Measurements from ENCODE around the gene TEX26.

DNA sequence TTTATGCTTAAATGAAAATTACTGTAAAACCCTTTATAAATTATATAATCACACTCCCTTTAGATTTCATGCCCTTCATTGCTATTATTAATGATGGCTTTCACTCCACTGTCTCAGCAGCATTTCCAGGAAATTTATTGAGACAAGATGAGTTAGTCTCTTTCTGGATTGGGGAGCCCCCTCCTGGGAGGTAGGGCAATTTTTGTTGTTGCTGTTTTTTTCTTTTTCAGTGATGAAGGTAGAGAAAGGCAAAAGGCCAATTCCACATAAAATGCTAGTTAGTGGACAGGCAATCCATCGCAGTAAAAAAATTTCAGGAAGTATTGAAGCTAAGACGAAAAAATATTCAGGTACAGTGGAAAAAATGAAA, 80.2 kb downstream of the TEX26 start:
- TF ChIP-seq BDP1 (IDR thresholded peaks at IDR 0.05; ENCODE audit: insufficient read depth, insufficient read length) (no peak), STAT5A (IDR thresholded peaks at IDR 0.05; ENCODE audit: borderline replicate concordance, low read length) (no peak), JUN (IDR thresholded peaks at IDR 0.05; ENCODE audit: borderline replicate concordance, low read depth, low read length) (no peak), JUN (CRISPR knock-in tag; IDR thresholded peaks at IDR 0.05; ENCODE audit: borderline replicate concordance) (no peak), POLR2AphosphoS5 (IDR thresholded peaks at IDR 0.05; ENCODE audit: control insufficient read depth, insufficient read depth, low read depth, low read length) (no peak), TAF1 (IDR thresholded peaks at IDR 0.05; ENCODE audit: control insufficient read depth, extremely low read depth, insufficient read depth, low read length, severe bottlenecking) (no peak), ZNF24 (IDR thresholded peaks at IDR 0.05) (no peak), ZNF217 (CRISPR knock-in tag; IDR thresholded peaks at IDR 0.05) (no peak), SMC3 (conservative IDR thresholded peaks at IDR 0.05; ENCODE audit: insufficient read depth, low read depth, low read length) (no peak)
- TF ChIP-seq, protein P1, sequence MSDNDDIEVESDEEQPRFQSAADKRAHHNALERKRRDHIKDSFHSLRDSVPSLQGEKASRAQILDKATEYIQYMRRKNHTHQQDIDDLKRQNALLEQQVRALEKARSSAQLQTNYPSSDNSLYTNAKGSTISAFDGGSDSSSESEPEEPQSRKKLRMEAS (CRISPR knock-in tag; IDR thresholded peaks at IDR 0.05) = no peak

Data from K562 (cell line).